Activated CD4-positive, alpha-beta T cell treated with anti-CD3 and anti-CD28 coated beads for 4 hours (primary cell): Measurements from ENCODE around the gene ADRA2C.

Source experiments
- DNase-seq, 2 donors: peaks; one replicate each; pipeline ENCODE4 v3.0.0-alpha.2; 2020

The ADRA2C gene

GRCh38 chr4:3780347-3781171 lies 14.4 kb downstream of the ADRA2C start:
- no peak for DNase-seq

- DNase-seq, result no peak
Observed at GRCh38 chr4:3781193-3781886, 15.2 kb downstream of the ADRA2C start.

GRCh38 chr4:3781997-3782930 lies 16.1 kb downstream of the ADRA2C start:
- no peak for DNase-seq

GRCh38 chr4:3783693-3784306 lies 17.6 kb downstream of the ADRA2C start:
- no peak for DNase-seq

GRCh38 chr4:3784454-3785291 lies 18.5 kb downstream of the ADRA2C start:
- DNase-seq, result no peak

- DNase-seq, result no peak
Observed at GRCh38 chr4:3785292-3785565, 19.0 kb downstream of the ADRA2C start.

- DNase-seq, result no peak
Observed at GRCh38 chr4:3786196-3786869, 20.1 kb downstream of the ADRA2C start.

- DNase-seq, result no peak
Observed at GRCh38 chr4:3787489-3788365, 21.5 kb downstream of the ADRA2C start.

GRCh38 chr4:3788366-3788660 lies 22.1 kb downstream of the ADRA2C start:
- DNase-seq, result no peak

- DNase-seq, result no peak
Observed at GRCh38 chr4:3789587-3789986, 23.4 kb downstream of the ADRA2C start.

- no peak for DNase-seq
Observed at GRCh38 chr4:3790006-3790561, 23.9 kb downstream of the ADRA2C start.

GRCh38 chr4:3791256-3791655 lies 25.1 kb downstream of the ADRA2C start:
- no peak for DNase-seq

- no peak for DNase-seq
Observed at GRCh38 chr4:3791910-3792542, 25.8 kb downstream of the ADRA2C start.

GRCh38 chr4:3792813-3793212 lies 26.6 kb downstream of the ADRA2C start:
- no peak for DNase-seq

- no peak for DNase-seq
Observed at GRCh38 chr4:3793545-3793944, 27.4 kb downstream of the ADRA2C start.

- DNase-seq, result no peak
Observed at GRCh38 chr4:3796960-3797359, 30.8 kb downstream of the ADRA2C start.

GRCh38 chr4:3797831-3798790 lies 31.9 kb downstream of the ADRA2C start:
- DNase-seq, result no peak

- no peak for DNase-seq
Observed at GRCh38 chr4:3799496-3799895, 33.3 kb downstream of the ADRA2C start.

- no peak for DNase-seq
Observed at GRCh38 chr4:3800351-3800750, 34.2 kb downstream of the ADRA2C start.
